Mesenteric fat pad (tissue), 1 donor: ENCODE data around the gene RAET1E. TPM values are rescaled to one million over a fixed set of nuclear protein-coding genes. Genes with fewer than 3 reads are reported as not detected.
"Not testable (repeated sequence)": the region's sequence is repeated elsewhere in the genome, so short reads cannot be mapped to it uniquely, and the experiment has no call there.

Experiments used
- DNase-seq: peaks from one replicate; pipeline ENCODE4 v3.0.0-alpha.2; 2020; ENCODE audit warnings: low spot score
- total RNA-seq: library from RNA; stranded (reverse); fragmentation: NEBNext Ultra II Directional; extraction: Animal tissue kit (Norgen Biotek cat#: 25700); gene quantifications from one replicate; pipeline ENCODE4 v1.2.1, GENCODE V29; 2021
- donor health status: DM: yes; HTN: yes; CAD: no.

The RAET1E gene
- total RNA-seq, 1 donor from 2014 or later, result 0.29 TPM

DNA sequence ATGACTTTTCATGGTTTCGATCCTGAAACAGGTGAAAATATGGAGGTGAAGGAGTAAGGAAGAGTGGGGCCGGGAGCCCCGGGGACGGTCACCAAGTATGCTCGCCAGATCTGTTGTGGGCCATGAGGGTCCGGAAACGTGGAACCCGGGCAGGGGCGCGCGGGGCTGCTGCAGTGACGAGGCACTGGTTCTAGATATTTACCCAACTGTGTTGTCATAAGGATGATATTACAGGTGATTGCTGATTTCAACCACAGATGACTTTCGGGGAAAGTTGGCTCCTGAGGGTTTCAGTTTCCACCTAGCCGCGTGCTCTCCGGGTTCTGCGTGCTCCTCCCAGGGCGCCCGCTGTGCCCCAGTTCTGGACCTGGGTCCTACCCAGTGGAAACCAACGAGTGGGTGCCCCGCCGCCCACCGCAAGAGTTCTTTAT, 12.8 kb upstream of the RAET1E start:
- DNase-seq, result peak; percentile 84

DNA sequence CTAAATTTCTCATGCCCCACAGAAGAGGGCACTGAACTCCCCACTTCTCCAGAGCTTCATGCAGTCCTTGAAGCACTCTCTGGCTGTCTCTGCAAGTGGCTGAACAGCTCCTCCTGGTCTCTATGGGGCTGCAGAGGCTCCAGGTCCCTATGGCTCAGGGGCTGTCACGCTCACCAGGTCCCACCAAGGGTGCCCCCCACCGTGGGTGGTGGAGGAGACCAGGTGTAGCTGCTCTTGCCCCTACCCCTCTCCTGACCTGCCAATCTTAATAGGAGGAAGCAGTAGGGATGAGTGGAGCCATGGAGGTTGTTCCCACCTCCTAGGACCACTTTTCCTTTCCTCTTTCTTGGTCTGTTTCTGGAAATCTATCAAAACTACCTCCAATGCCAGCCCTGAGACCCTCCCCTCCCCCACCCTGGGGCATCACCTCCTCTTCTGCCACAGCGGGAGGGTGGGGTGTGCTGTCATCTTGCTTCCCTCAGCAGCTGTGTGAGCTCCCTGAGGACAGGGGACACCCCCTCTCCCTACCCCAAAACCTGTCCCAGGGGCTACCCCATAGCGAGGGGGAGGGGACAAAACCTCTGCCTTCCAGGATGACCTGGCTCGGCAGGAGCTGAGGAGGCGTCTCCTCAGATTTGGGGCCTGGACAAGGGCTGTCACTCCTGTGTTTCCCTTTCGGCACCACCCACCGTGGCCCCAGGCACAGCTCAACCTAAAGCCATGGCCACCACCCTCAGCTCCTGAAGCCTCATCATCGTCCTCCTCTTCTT, 12.0 kb upstream of the RAET1E start:
- peak; percentile 87 for DNase-seq

DNA sequence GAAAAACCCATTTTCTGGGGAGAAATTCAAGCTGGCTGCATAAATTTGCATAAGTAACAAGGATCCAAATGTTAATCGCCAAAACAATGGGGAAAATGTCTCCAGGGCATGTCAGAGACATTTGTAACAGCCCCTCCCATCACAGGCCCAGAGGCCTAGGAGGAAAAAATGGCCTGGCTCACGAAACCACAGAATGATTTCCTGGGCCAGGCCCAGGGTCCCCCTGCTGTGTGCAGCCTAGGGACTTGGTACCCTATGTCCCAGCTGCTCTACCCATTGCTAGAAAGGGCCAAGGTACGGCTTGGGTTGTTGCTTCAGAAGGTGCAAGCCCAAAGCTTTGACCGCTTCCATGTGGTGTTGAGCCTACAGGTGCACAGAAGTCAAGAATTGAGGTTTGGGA, 10.6 kb upstream of the RAET1E start:
- DNase-seq, result peak; percentile 49

DNA sequence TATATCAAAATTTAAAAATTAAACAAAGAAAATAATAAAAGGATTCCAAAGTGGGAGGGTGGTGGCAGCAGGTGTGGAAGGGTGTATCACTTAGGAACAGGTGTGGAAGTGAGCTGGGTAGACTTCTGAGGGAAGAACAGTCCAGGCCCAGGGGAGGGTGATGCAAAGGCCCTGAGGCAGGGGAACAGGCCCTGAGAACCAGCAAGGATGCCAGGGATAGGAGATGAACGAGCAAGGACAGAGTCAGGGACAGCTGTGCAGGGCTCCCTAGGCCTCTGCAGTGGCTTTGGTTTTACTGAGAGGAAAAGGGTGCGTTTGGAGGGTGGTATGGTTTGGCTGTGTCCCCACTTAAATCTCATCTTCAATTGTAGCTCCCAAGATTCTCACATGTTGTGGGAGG, 9.4 kb upstream of the RAET1E start:
- DNase-seq, result no peak

DNA sequence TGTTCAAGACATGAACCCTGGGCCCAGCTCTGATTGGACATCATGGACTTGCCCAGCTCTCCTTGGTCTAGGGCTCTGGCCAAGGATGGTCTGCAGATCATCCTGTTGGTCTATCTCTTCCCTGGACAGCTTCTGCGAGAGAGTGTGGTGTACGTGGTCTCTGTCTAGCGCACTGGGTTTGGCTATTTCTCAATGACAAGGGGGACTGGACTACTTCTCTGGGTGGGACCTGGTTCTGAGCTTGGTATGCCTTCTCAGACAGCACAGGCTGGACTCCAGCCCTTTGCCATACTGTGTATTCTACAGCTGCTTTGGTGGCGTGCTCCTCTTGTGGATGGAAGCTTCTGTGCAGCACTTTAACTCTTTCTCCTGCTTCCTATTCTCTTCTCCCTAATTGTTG, 8.5 kb upstream of the RAET1E start:
- DNase-seq, result peak; percentile 59

DNA sequence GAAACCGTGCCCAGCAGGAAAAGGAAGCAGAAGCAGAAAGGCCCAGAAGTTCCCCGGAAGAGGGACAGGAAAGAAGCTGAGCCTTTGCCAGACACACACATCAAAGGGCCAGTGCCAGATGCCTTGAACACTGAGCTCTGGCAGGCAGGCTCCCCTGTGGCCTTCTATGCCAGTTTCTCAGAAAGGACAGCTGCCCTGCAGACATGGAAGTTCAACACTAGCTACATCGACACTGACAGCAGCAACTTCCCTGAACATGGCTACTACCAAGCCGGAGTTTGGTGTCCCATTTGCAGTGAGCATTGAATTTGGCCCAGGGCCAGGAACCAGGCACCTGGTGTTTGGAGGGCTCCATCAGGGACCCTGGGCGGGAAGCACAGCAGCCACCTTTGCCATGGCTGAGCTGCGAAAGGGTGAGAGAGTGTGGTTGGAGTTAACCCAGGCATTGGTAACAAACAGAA, 8.0 kb upstream of the RAET1E start:
- DNase-seq, result no peak

DNA sequence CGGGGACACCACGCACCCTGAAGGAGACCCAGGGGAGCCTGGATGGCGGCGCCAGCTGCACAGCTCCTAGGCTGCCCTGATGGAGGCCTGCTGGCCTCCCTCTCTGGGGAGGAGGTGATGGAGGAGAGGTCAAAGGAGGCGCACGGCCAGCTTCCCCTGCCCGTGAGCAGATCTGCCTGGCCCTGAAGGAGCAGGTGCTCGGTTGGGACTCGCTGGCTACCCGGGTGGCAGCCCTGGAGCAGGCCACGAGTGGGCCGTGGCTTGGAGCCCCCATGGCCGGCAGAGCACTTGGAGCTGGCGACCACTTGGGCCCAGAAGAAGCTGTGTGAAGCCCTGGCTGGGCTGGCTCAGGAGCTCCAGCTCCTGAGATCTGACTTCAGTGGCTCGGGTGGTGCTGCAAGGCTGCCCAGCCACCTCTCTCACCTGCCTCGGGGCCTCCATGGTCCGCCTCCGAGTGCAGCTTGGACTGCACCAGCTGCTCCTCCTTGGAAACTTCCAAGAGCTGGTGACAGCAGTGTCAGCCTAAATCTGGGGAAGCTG, 7.5 kb upstream of the RAET1E start:
- DNase-seq, result peak; percentile 84

DNA sequence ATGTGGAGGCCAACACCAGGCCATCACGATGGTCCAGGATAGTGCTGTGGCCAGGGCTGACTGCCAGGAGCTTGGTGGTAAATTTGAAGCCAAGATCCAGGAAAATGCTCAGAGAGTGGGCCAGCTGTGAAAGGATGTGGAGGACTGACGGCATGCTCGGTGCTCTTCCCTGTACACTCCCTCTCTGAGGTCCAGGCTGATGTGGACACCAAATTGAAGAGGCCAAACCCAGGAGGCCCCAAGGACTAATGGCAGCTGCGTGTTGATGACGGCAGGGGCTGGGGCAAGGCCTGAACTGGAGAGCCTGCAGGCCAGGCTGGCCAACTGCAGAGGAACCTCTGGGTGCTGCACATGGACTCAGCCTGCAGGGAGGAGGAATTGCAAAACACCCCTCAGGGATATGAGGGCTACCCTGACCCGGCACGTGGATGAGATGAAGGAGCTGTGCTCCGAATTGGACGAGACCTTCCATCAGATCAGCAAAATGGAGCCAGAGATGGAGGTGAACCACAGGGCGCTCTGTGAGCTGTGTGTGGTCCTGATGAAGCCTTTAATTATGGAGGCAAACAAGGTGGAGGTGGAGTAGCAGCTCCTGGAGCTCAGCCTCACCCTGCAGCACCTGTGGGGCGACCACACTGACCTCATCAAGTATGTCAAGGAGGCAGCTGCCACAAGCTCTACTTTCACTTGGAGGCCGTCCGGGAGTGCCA, 6.9 kb upstream of the RAET1E start:
- DNase-seq, result peak; percentile 55

DNA sequence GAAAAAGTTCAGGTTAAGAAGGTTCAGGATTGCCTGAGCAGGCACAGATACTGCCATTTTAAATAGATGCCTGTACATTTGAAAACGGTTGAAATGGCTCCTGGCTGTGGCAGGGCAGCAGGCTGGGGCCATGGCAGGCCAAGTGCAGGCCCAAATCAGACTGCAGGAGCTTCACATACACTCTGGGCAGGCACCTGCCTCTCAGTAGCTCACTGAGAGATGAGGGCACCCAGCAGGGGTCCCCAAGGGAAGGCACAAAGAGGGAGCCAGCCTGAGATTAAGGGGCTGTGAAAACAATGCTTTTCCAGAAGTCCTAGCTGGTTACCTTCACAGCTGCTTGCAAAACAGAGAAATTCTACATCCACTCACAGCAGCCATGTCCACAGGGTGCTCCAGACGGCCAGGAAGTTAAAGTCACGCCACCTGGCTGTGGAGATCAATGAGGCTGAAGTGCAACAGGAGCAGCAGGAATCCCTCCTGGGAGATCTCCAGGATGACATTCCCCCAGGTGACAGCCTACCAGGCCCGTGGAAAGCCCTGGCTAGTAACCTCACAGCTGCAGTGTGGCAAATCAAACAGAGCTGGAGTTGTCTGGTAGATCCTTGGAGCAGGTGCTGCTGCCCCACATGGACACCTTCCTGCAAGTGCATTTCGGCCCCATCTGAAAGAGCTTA, 6.2 kb upstream of the RAET1E start:
- no peak for DNase-seq

DNA sequence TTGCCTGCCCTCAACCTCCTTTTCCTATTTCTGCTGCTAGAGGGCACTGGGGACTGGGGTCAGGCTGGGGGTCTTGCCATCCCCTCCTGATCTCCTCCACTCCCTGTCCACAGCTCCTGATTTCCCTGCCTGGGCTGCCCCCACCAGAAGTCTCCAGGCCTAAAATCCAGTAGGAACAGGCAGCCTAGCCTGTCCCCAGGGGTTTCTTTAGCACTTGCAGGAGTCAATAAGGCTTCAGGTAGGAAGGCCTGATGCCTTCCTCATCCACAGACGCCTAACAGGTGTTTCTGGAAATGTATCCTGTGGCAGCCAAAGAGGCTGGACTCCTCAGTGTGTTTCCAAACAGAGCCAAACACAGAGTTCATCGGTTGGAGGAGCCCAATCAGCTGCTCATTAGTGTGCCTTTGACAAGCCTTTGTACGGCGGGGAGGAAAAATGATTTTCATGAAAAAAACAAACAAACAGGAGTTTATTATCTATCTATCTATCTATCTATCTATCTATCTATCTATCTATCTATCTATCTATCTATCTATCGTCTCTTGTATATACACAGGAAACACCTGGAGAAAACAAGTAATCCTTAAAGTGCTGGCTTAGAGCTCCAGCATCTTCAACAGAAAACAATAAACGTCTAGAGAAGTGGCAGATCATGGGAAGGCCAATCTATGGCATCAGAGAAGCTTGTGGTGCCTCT, 3.7 kb upstream of the RAET1E start:
- peak; percentile 62 for DNase-seq

DNA sequence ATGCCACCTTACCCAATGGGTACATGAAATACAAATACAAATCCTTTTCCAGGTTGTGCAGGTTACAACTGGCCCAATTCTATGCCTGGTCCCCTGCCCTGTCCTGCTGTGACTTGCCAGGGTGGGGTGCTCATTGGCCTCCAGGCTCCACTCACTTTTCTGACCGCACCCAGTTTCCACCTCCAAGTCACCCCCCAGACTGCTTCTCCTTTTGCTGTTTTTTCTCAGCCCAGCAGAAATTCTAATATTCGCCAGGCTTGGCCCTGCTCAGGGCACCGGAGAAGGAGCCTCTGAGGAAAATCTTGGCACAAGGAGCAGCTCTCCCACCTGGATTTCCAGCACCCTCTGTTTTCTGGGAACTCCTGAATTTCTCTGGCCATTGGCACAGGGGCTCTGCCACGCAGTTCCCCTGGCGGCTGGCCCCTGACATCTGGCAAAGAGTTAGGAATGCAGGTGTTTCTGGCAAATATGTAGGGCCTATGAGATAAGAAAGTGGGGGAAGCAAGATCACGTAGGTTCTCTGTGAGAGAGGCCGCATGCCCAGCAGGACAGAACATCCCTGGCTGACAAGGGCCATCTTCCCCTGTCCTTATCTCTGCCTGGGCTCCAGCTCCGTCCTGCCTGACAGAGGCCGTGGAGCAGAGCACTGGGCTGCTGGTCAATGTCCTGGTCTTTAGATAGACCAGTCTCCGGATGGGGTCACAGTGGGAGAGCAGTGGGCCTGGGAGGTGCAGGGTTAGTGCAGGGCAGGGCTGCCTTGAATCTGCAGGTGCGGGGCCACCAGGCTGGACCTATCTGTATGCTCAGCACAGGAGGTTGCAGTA, 2.9 kb upstream of the RAET1E start:
- peak; percentile 77 for DNase-seq

DNA sequence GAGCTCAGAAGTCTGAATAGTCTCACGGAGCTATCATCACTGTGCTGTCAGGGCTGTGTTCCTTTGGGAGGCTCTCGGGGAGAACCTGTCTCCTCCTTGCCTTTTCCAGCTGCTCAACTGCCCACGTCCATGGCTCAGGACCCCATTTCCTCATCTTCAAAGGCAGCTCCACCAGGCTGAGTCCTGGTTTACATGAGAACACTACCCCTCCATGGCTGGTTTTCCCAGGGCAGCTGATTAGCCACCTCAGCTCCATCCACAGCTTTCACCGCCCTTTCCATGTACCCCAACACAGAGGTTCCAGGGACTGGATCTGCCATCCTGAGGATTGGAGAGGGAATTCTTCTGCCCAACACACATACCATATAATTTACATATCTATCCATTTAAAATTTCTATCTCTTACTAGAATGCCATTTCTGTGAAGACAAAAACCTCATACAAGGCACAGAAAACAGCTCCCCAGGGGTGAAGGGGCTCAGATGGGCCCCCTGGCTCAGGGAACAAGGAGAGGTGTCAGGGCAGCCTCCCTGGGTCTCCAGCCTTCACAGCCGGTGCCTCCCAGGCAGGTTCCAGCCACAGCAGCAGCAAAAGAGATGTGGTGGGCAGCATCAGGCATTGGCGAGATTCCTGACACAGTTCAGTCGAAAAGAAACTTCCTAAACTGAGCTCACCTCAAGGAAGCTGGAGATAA, 2.2 kb upstream of the RAET1E start:
- DNase-seq, result no peak

DNA sequence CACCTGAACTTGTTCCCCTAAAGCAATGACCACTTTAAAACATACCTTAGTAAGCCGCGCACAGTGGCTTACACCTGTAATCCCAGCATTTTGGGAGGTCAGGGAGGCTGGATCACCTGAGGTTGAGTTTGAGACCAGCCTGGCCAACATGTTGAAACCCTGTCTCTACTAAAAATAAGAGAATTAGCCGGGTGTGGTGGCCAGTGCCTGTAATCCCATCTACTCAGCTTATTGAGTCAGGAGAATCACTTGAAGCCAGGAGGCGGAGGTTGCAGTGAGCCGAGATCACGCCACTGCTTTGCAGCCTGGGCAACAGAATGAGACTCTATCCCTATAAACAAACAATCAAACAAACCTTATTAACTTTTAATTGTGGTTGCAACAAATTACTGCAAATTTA, 1.6 kb upstream of the RAET1E start:
- DNase-seq, result no peak

DNA sequence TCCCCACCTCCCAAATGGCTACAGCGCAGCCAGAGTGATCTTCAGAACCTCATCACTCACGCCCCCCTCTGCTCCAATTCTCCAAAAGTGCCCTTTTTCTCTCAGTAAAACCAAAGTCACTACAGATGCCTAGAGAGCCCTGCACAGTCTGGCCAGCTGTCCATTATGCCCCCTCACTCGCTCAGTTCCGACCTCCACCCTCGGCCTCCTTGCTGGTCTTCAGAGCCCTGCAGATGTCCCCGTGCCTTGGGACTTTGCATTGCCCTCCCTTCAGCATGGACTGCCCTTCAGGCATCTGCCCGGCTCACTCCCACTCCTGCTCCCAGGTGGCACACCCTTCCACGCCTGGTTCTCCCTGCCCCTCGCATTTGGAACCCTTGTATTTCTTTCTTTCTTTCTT, 1.1 kb upstream of the RAET1E start:
- peak; percentile 57 for DNase-seq

DNA sequence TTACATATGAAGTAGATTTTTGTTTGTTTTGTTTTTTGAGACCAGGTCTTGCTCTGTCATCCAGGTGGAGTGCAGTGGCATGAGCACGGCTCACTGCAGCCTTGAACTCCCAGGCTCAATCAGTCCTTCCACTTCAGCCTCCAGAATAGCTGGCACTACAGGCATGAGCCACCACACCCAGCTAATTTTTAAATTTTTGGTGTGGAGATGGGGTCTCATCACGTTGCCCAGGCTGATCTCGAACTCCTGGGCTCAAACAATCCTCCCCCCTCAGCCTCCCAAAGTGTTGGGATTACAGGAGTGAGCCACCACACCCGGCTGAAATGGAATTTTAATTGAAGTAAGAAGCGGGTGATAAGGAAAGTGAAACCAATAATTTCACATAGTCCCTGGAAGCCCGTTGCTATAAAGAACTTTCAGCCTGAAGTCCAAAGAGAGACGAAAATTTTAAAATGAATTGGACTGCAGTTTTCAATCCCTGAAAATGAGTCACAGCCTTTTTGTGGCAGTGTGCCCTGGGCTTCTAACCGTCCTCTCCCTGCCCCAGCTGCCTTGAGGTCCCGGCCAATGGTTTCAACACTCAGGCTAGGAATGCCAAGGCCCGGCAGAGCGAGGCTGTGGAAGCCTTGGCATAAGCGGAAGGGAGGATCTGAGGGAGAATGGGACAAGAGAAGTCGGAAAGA, 757 bp downstream of the RAET1E start:
- peak; percentile 90 for DNase-seq

DNA sequence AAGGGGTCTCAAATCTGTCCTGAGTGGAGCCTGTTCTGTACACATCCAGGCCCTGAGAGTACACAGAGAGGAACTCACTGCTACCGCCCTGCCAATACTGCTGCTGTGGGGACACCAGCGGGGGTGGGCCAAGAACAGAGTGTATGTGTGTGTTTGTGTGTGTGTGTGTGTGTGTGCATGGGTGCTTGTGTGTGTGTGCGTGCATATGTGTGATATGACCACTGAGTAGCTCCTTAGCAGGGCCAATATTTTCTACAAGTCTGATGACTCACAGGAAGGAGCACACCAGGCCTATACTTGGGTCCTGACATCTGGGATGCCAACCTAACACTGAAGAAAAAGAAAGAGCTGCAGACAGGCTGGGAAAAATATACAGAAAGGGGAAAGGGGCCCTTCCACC, 1.4 kb downstream of the RAET1E start:
- no peak for DNase-seq

DNA sequence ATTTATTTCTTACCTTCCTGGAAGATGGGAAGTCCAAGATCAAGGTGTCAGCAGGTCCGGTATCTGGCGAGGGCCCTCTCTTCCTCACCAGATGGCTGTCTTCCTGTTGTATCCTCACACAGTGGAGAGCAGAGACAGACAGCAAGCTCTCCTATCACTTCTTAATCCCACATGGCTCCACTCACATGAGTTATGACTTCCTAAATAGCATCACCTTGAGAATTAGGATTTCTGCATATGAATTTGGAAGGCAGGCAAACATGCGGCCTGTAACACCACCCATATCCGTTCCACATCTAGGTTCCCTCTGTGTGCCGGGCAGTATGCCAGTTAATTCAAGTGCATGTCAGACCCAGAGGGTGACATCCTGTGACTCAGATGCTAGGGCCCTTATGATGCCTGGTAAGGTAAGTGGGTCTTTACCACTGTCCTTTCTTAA, 2.1 kb downstream of the RAET1E start:
- no peak for DNase-seq

DNA sequence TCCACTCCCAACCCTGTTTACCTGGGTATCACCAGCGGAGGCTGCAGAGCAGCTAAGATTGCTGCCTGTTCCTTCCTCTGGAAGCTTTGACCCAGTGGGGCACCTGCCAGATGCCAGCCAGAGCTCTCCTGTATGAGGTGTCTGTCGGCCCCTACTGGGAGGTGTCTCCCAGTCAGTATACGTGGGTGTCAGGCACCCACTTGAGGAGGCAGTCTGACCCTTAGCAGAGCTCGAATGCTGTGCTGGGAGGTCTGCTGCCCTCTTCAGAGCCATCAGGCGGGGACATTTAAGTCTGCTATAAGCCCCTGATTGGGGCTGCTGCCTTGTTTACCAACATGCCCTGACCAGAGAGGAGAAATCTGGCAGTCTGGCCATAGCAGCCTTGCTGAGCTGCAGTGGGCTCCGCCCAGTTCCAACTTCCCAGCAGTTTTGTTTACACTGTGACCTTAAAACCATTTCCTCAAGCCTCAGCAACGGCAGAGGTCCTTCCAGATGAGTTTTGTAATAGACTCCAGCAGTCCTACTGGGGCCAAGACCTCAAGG, 2.8 kb downstream of the RAET1E start:
- DNase-seq, result no peak

DNA sequence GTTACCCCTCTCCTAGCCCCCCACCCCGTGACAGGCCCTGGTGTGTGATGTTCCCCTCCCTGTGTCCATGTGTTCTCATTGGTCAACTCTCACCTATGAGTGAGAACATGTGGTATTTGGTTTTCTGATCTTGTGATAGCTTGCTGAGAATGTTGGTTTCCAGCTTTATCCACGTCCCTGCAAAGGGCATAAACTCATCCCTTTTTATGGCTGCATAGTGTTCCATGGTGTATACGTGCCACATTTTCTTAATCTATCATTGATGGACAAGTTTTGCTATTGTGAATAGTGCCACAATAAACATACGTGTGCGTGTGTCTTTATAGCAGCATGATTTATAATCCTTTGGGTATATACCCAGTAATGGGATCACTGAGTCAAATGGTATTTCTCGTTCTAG, 6.0 kb downstream of the RAET1E start:
- not testable (repeated sequence) for DNase-seq
